ENCODE measurements around the gene TMEFF2. TPM values are rescaled to one million over a fixed set of nuclear protein-coding genes. Genes with fewer than 3 reads are reported as not detected.

The TMEFF2 gene
- polyA plus RNA-seq, 1 of the 3 experiments (the other 2 are of a cell fraction) = 5.4 TPM

DNA sequence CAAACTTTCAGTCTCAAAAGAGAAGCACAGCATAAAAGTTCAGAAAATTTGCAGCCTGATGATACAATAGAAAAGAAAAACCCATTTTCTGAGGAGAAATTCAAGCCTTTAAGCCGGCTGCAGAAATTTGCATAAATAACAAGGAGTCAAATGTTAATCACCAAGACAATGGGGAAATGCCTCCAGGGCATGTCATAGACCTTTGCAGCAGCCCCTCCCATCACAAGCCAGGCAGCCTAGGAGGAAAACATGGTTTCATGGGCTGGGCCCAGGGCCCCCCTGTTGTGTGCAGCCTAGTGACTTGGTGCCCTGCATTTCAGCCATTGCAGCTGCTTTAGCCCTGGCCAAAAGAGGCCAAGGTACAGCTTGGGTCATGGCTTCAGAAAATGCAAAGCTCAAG is 293.7 kb downstream of the TMEFF2 start:
- ChIA-PET CTCF (no interaction called here), POLR2A (no interaction called here)
- WGBS (ENCODE audit: low lambda C conversion rate) = 100% methylated on average over 1 of the region's 1 CpG
- H3K27ac ChIP-seq (ENCODE audit: low read depth in 2 of 2, low read length in 1 of 2) = no peak overlapping the region
- DNase-seq = no peak
- H3K9ac ChIP-seq = no peak overlapping the region
- no peaks in the 10 kb centered on the region for H4K20me1 ChIP-seq (ENCODE audit: insufficient read depth)
- no peaks in the 10 kb centered on the region for H3K27me3 ChIP-seq (ENCODE audit: insufficient read depth)
- H3F3A ChIP-seq (replicated peaks; ENCODE audit: insufficient read depth) = peaks cover 20% of the 10 kb centered on the region
- H3K4me2 ChIP-seq = no peak overlapping the region
- H3K9me3 ChIP-seq = no peaks in the 10 kb centered on the region
- peaks cover 0 to 15% of the 10 kb centered on the region in 2 experiments; a peak in 2 of 4 replicates for H3K4me1 ChIP-seq (ENCODE audit: control insufficient read depth in 1 of 2, insufficient read depth in 2 of 2, low read depth in 1 of 2, low read length in 1 of 2)
- no peaks in the 10 kb centered on the region for H3K36me3 ChIP-seq (replicated peaks in 1 of 2; ENCODE audit: control insufficient read depth in 1 of 2, insufficient read depth in 2 of 2, low read length in 1 of 2)
- H2AFZ ChIP-seq (ENCODE audit: low read depth) = no peak overlapping the region
- H3K9me2 ChIP-seq = no peaks in the 10 kb centered on the region
- H3K4me3 ChIP-seq (ENCODE audit: low read depth in 2 of 2, low read length in 1 of 2) = no peak overlapping the region
- H3K79me2 ChIP-seq (ENCODE audit: insufficient read depth) = no peaks in the 10 kb centered on the region
- TF ChIP-seq FOSL2 (IDR thresholded peaks at IDR 0.05; ENCODE audit: borderline replicate concordance, low read depth) = no peak
- no peak for TF ChIP-seq FOXM1 (IDR thresholded peaks at IDR 0.05; ENCODE audit: low read depth)
- no peak for TF ChIP-seq MEF2A (IDR thresholded peaks at IDR 0.05; ENCODE audit: borderline replicate concordance, low read depth)
- TF ChIP-seq ELF1 (IDR thresholded peaks at IDR 0.05) = no peak
- TF ChIP-seq SIN3A (IDR thresholded peaks at IDR 0.05; ENCODE audit: borderline replicate concordance, low read depth, low read length) = no peak
- no peak for TF ChIP-seq NFIC (IDR thresholded peaks at IDR 0.05; ENCODE audit: borderline replicate concordance)
- TF ChIP-seq, protein P1, sequence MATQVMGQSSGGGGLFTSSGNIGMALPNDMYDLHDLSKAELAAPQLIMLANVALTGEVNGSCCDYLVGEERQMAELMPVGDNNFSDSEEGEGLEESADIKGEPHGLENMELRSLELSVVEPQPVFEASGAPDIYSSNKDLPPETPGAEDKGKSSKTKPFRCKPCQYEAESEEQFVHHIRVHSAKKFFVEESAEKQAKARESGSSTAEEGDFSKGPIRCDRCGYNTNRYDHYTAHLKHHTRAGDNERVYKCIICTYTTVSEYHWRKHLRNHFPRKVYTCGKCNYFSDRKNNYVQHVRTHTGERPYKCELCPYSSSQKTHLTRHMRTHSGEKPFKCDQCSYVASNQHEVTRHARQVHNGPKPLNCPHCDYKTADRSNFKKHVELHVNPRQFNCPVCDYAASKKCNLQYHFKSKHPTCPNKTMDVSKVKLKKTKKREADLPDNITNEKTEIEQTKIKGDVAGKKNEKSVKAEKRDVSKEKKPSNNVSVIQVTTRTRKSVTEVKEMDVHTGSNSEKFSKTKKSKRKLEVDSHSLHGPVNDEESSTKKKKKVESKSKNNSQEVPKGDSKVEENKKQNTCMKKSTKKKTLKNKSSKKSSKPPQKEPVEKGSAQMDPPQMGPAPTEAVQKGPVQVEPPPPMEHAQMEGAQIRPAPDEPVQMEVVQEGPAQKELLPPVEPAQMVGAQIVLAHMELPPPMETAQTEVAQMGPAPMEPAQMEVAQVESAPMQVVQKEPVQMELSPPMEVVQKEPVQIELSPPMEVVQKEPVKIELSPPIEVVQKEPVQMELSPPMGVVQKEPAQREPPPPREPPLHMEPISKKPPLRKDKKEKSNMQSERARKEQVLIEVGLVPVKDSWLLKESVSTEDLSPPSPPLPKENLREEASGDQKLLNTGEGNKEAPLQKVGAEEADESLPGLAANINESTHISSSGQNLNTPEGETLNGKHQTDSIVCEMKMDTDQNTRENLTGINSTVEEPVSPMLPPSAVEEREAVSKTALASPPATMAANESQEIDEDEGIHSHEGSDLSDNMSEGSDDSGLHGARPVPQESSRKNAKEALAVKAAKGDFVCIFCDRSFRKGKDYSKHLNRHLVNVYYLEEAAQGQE (IDR thresholded peaks at IDR 0.05; ENCODE audit: low read depth, low read length) = no peak
- no peak for TF ChIP-seq RAD21 (IDR thresholded peaks at IDR 0.05; ENCODE audit: low read length)
- TF ChIP-seq SMC3 (IDR thresholded peaks at IDR 0.05; ENCODE audit: low read depth, low read length) = no peak

DNA sequence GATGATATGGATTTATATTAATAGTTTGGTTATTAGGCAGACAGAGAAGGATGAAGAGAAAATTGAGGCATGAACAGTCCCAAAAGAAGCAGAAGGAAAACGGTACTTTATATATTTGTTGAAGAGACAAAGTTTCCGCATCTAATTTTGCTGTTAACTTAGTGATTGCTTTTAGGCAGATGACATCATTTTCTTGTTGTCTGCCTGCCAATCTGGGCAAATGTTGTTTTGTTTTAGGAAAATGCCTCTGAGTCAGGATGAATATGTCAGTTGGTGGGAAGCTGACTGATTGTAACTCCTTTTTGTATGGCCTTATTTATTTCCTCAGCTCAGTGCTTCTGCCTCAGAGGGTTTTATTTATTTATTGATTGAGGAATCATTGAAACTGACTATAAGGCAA is 295.3 kb downstream of the TMEFF2 start:
- H3K9ac ChIP-seq = no peak overlapping the region
- no peaks in the 10 kb centered on the region for H3K79me2 ChIP-seq (ENCODE audit: insufficient read depth)
- no peaks in the 10 kb centered on the region for H3K9me2 ChIP-seq
- ChIA-PET POLR2A (no interaction called here), CTCF (no interaction called here)
- no peak for DNase-seq
- H3K9me3 ChIP-seq = no peaks in the 10 kb centered on the region
- no peak overlapping the region for H3K4me2 ChIP-seq
- peak overlapping the region; percentile 58; the same call in 1 of the 2 replicates for H2AFZ ChIP-seq (ENCODE audit: low read depth)
- no peak overlapping the region for H3K4me3 ChIP-seq (ENCODE audit: low read depth in 2 of 2, low read length in 1 of 2)
- H3K36me3 ChIP-seq (replicated peaks in 1 of 2; ENCODE audit: control insufficient read depth in 1 of 2, insufficient read depth in 2 of 2, low read length in 1 of 2) = no peaks in the 10 kb centered on the region
- 26% methylated on average over 2 of the region's 2 CpGs for WGBS (ENCODE audit: low lambda C conversion rate)
- peaks cover 0 to 25% of the 10 kb centered on the region in 2 experiments; a peak in 3 of 4 replicates for H3K4me1 ChIP-seq (ENCODE audit: control insufficient read depth in 1 of 2, insufficient read depth in 2 of 2, low read depth in 1 of 2, low read length in 1 of 2)
- H3K27me3 ChIP-seq (ENCODE audit: insufficient read depth) = no peaks in the 10 kb centered on the region
- H3F3A ChIP-seq (replicated peaks; ENCODE audit: insufficient read depth) = peaks cover 26% of the 10 kb centered on the region
- peak overlapping the region in 1 of 2 experiments; percentile 71; a peak in 3 of 4 replicates for H3K27ac ChIP-seq (ENCODE audit: low read depth in 2 of 2, low read length in 1 of 2)
- H4K20me1 ChIP-seq (ENCODE audit: insufficient read depth) = no peaks in the 10 kb centered on the region
- no peak for TF ChIP-seq SIN3A (IDR thresholded peaks at IDR 0.05; ENCODE audit: borderline replicate concordance, low read depth, low read length)
- TF ChIP-seq, protein P2, sequence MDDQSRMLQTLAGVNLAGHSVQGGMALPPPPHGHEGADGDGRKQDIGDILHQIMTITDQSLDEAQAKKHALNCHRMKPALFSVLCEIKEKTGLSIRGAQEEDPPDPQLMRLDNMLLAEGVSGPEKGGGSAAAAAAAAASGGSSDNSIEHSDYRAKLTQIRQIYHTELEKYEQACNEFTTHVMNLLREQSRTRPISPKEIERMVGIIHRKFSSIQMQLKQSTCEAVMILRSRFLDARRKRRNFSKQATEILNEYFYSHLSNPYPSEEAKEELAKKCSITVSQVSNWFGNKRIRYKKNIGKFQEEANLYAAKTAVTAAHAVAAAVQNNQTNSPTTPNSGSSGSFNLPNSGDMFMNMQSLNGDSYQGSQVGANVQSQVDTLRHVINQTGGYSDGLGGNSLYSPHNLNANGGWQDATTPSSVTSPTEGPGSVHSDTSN (IDR thresholded peaks at IDR 0.05) = peak; percentile 89
- TF ChIP-seq TAF1 (IDR thresholded peaks at IDR 0.05; ENCODE audit: borderline replicate concordance, low read depth, low read length) = no peak
- TF ChIP-seq GABPA (IDR thresholded peaks at IDR 0.05; ENCODE audit: low read depth) = no peak
- peak; percentile 65 for TF ChIP-seq JUND (IDR thresholded peaks at IDR 0.05)
- no peak for TF ChIP-seq EZH2phosphoT487 (IDR thresholded peaks at IDR 0.05; ENCODE audit: borderline replicate concordance, low read depth)
- TF ChIP-seq FOXJ3 (CRISPR knock-in tag; IDR thresholded peaks at IDR 0.05) = no peak
- TF ChIP-seq MXI1 (IDR thresholded peaks at IDR 0.05; ENCODE audit: low read depth, low read length) = no peak
- no peak for TF ChIP-seq NRF1 (IDR thresholded peaks at IDR 0.05; ENCODE audit: low read depth, low read length)
- TF ChIP-seq RCOR1 (IDR thresholded peaks at IDR 0.05; ENCODE audit: low read length) = no peak
- TF ChIP-seq, protein P3, sequence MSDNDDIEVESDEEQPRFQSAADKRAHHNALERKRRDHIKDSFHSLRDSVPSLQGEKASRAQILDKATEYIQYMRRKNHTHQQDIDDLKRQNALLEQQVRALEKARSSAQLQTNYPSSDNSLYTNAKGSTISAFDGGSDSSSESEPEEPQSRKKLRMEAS (IDR thresholded peaks at IDR 0.05; ENCODE audit: low read depth) = peak; percentile 49; the same call in 1 of the 2 replicates
- TF ChIP-seq TCF12 (IDR thresholded peaks at IDR 0.05) = peak; percentile 52; the same call in 1 of the 2 replicates
- no peak for TF ChIP-seq MEF2A (IDR thresholded peaks at IDR 0.05; ENCODE audit: borderline replicate concordance, low read depth)
- no peak for TF ChIP-seq ELF1 (IDR thresholded peaks at IDR 0.05)
- TF ChIP-seq, protein P4, sequence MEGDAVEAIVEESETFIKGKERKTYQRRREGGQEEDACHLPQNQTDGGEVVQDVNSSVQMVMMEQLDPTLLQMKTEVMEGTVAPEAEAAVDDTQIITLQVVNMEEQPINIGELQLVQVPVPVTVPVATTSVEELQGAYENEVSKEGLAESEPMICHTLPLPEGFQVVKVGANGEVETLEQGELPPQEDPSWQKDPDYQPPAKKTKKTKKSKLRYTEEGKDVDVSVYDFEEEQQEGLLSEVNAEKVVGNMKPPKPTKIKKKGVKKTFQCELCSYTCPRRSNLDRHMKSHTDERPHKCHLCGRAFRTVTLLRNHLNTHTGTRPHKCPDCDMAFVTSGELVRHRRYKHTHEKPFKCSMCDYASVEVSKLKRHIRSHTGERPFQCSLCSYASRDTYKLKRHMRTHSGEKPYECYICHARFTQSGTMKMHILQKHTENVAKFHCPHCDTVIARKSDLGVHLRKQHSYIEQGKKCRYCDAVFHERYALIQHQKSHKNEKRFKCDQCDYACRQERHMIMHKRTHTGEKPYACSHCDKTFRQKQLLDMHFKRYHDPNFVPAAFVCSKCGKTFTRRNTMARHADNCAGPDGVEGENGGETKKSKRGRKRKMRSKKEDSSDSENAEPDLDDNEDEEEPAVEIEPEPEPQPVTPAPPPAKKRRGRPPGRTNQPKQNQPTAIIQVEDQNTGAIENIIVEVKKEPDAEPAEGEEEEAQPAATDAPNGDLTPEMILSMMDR (IDR thresholded peaks at IDR 0.05) = no peak
- no peak for TF ChIP-seq RFX5 (IDR thresholded peaks at IDR 0.05; ENCODE audit: low read length)
- TF ChIP-seq SMC3 (IDR thresholded peaks at IDR 0.05; ENCODE audit: low read depth, low read length) = no peak
